SW480 (cell line): ENCODE measurements around the gene C1orf21.

Experiments
- DNase-seq: peaks from one replicate; pipeline ENCODE4 v3.0.0-alpha.2; 2016; ENCODE audit warnings: low spot score

Gene C1orf21

DNA sequence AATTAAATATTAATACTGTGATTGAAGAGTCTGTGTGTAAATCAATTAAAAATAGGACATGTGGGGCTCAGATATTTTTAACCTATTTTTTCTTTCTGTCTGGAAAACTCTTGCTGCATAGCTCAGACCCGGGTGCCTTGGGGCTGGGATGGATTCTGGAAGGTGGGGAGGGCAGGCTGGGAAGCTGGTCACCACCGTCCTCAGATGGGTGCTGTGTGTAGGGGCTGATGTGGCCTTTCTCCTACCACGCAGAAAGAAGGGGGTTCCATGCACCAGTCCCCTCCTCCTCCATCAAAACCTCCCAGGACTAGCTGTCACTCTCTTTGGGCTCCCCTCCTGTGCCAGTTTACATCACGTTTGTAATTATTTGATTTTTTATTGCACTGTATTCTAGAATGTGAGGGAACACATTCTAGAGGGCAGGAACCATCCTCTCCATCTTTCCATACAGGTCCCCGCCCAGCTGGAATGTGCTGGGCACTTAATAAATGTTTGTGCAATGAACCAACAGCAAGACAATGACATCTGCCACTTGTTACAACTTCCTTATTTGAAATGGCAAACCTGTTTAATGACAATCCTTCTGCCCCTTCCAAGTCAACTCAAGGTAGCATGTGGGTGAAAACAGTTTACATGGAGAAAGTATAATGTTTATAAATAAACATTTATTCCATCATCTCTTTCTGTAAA is 263.5 kb downstream of the C1orf21 start:
- no peak for DNase-seq

DNA sequence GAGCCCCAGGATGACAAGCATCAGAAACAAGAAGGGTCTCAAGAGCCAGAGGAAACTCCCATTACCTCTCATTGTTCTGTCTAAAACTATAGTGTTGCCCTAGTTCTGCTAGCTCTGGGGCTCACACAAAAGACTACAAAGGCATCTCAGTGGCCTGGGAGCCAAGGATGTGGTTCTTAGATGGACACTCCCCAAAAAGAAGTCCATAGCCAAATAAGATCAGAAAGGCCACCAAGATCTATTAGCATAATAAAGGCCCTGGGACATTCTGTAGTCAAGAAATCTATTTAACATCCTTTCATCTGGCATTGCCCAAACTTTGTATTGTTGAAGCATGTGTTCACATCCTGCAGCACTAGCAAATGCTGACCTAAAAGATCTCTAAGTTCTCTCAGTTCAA is 268.4 kb downstream of the C1orf21 start:
- no peak for DNase-seq

DNA sequence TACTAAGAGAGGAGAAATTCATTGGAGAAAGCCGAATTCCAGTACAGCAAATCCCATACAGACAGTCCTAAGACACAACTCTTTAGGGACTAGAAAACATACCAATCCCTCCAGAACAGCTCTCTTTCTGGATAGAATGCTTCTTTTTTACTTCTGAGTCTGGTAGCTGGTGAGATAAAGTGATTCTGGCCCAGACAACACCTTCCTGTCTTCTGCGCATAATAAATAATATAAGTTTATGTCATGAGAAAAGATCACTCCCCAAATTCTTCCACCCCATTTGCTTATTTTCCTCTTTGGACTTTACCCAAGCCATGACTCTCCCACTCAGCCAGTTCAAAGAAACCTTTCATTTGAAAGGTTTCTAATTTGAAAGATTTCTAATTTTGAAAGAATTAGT is 269.4 kb downstream of the C1orf21 start:
- DNase-seq = no peak

DNA sequence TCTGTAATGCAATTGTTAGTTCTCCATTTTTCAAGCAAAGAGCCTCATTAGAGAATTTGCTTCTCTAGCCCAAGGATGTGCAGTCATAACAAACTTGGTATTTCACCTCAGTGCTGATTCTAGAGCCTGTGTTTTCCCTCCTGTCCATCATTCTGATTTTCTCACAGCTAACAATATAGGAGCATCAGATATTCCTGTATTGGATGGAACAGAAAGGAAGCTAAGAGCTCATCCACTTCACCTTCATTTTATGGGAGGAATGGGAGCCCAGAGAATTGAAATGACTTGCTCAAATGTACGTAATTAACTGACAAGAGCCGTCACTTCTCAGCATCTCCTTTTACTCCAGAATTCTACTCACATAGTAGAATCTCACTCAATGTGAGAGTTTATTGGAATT is 271.2 kb downstream of the C1orf21 start:
- DNase-seq = no peak

DNA sequence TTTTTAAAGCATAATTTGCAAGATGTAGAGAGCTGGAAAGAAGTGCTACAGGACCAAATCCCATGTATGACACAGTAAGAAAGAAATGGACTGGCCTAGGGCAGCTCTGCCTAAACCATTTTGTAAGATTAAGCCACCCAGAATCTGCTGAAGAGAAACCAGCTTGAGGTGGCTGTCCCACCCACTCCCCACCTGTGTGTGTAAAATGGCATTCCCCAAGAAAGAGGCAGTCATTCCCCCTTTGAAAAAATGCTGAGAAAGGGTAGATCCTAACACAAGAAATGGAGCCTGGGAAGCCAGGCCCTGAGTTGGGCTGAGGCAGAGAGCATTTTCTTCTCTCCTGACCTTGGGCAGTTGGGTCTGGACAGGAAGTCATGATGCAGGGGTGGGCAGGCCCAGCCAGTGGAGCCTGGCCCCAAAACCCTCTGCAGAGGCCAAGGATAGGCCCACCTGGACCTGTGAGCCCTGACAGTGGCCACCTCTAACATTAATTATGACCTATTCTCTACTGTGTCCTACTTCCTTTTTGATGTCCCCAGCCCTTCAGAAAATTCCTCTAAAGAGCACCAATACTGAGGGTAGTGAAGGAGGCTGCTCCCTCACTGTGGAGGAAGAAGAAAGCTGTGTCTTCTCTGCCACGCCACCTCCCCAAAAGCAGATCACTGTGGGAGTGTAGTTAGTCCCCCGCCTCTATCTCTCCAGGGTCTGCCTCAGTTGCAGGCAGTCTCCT is 273.8 kb downstream of the C1orf21 start:
- no peak for DNase-seq

DNA sequence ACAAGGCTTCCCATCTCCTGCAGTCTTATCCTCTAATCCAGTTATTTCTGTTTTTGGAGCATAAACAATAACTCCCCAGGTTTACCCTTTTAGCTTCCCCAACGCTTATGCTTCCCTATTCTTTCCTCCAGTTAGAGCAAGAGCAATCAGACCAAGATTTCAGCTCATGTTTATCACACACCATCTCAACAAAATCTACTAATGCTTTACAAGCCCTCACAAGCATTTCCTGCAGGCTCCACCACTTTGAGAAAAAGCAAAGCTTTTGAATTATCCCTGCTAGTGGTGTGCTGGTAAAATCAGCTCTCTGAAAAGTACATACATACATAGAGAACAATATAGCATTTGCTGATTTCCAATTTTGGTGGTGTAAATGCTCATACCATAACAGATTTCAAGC is 275.0 kb downstream of the C1orf21 start:
- DNase-seq = no peak

DNA sequence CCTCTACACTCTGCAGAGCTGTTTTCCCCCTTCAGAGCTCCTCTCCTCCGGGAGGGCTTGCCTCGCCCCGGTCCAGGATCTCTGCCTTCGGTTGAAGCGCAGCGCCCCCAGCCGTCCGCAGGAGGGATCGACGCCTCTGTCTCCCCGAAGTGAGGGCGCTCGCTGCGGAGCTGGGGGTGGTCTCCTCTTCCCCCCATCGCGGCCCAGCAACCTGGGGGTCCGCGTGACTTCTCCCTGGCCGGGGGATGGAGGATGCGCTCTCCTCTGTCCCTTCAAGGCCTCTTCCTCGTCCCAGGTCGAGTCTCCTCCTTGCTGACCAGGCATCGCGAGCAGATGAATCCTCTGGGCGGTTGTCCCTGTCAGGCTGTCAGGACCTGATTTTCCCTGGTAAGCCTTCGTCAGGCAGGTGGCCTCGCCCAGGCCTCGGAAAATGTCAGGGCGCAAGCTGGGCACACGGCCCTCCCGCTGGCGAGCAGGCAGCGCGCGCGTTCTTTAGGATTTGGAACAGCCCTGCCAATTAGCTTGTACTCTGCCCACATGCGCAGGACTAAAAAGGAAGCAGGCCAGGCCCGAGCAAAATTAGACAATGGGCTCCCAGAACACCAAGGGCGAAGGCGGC is 277.3 kb downstream of the C1orf21 start:
- no peak for DNase-seq

DNA sequence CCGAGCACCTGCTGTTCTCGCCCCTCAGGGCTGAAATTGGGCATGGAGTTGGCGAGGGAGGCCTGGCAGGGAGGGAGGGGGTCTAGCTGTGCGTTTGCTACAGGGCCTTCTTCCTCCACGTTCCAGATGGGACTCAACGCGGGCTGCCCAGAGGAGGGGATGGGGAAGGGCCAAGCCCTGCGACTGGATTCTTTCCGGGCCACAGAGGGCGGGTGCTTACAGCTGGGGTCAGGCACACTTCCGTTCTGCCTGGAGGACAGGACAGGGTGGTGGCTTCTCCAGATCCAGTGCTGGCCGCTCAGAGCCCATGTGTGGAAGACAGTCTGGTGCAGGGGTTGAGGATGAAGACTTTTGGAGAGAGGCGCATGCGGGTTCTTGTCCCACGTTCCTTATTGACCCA is 277.8 kb downstream of the C1orf21 start:
- DNase-seq = no peak

DNA sequence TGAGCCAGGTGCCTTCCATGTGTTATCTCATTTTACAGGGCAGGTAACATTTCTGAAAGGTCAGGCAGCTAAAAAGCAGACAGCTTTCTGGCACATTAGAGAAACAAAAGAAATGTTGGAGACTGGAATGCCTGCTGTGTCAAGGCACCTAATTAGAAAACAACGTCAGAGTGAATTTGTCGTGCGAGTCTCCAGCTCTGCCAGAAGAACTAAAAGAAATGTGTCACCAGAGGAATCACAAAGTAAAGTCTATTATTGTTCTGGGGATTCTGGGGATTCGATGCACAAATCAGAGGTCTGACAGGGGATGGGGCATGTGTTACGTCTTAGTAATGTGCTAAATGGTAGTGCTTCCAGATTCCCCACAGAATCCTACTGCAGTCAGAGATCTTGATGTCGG is 278.5 kb downstream of the C1orf21 start:
- no peak for DNase-seq

DNA sequence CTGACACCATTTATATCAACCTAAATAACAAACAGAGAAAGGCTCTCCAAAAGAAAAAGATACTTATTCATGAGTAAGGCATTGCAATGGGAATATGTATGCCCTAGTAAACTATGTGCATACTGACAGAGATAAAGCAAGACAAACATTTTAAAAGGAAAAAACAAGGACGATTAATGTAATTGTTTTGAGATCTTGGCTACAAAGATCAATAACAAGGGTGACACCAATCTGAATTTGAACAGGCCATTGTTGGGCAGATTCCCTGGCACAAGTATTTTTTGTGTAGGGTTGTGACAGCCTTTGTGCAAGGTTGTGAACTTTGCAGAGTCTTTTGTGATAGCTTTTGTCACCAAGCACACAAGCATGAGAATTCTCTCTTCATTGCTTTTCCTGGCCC is 282.6 kb downstream of the C1orf21 start:
- no peak for DNase-seq

DNA sequence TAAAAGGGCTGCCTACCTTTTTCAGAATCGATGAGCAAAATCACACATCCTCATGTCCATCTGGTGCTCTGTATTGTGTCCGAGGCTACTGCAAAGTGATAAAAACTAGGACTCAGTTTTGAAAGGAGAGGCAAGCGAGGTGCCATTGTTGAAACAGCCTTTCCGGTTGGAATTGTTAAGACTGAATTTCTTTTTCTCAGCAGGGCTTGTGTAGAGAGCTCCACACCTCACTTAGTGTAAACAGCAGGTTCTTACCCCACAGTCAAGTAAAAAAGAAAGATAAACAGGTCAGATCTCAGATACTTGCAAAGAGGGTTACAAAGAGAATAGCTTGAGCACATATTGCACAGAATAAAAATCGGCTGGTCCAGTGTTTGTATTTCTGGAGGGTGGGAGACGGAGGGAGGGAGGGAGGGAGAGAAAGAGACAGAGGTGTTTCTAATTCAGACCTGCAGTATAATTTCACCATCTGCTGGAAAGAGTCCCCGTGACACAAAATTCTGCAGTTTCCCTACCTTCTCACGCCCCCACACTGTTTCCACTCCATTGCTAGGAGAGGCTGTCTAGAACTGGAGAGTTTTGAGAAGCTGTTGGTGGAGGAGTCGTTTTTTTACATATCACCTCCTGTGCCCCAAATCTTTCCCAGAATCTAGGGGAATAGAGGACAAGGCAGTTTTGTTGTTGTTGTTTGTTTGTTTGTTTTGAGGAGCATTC is 285.3 kb downstream of the C1orf21 start:
- DNase-seq = no peak

DNA sequence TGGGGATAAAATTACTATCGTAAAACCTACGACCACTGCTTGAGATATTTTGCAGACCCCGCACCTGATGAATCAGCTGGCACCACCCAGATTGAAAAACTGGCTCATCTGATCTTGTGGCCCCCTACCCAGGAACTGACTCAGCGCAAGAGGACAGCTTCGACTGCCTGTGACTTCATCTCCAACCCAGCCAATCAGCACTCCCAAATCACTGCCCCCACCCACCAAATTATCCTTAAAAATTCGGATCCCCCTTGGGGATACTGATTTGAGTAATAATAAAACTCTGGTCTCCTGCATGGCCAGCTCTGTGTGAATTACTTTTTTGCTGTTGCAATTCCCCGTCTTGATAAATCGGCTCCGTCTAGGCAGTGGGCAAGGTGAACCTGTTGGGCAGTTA is 286.5 kb downstream of the C1orf21 start:
- no peak for DNase-seq

DNA sequence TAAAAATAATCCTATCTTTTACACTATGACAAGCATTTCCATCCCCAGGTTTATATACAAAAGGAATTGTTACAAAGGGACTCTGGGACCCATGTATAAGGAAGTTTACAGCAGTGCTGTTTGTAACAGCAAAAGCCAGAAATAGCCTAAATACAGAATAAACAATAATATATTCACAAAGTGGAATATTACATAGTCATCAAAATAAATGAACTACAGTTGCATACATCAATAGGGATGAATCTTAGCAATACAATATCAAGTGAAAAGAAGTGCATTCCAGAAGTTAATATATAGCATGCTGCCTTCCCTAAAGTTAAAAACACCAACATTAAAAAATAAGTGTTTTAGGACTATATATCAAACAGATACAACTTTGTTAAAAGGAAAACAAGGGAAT is 290.5 kb downstream of the C1orf21 start:
- DNase-seq = no peak
